ENCODE results near the gene TBC1D1.
A peak's percentile ranks its signal among the peaks of the same experiment; 100 is the strongest.

The TBC1D1 gene

DNA sequence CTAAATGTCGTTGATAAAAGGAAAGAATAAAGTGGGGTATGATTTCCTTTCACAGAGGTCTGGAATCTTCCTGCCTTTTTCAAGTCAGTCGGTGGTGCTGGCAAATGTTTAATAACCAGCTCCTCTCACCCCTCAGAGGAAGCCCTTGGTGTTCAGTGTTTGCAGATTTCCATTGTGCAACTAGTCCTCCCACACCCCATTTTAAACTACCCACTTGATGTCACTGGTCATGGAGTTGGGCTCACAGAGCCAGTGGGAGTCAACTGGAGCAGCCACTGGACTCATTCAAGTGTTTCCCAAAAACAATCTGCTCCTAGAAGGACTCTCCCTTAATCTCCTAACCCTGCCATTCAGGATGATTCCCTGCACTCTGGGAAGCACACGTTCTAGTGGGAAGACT lies 218.5 kb downstream of the TBC1D1 start:
- DNase-seq: no peak

DNA sequence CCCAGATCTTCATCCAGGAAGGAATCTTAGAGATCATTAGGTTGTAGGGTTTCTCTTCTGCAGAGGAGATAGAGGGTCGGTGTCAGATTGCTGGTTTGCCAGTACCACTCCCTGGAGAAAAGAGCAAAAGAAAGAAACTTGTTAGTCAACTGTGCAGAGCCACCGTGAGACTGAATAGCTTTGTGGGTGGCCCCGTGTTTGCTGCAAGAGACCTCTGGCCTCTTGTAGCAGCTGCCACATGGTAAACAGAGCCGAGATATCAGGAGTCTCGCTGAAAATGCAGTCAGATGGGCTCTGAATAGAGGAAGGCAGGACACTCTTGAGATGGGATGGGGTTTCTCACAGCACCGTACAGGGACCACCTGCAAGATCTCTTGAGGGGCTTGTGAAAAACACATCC lies 219.0 kb downstream of the TBC1D1 start:
- DNase-seq: no peak

DNA sequence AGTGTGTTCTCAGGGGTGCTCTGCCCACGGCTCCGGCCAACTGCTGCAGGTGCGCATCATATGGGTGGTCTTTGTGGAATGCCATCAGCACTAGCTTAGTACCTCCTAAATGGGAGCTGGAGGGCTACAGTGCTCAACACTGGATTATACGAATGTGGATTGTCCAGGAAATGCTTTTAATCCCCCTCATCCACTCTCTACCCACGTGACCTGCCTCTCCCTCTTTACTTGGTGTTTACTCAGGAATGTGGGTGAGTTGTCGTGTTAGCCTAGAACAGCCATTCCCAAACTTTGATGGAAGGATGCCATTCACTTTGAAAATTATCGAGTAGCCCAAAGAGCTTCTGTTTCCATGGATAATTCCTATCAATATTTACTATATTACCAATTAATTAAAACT lies 220.1 kb downstream of the TBC1D1 start:
- no peak for DNase-seq

DNA sequence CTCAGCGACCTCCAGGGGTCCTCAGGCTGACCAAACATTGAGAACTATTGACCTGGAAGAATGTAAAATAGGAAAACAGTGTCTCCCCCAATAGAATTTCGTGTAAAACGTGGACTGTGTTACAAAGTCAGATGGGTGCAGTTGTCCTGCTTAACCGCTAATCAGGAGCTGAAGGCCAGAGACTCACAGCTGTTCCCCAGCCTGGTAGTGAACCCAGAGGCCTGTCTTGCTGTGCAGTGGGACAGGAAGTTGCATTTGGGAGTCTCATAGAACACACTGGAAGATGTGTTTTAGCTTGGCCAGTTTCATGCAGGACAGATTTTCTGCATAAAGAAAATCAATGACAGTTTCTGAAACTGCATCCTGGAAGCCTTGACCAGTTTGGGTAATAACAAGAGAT lies 220.8 kb downstream of the TBC1D1 start:
- no peak for DNase-seq

DNA sequence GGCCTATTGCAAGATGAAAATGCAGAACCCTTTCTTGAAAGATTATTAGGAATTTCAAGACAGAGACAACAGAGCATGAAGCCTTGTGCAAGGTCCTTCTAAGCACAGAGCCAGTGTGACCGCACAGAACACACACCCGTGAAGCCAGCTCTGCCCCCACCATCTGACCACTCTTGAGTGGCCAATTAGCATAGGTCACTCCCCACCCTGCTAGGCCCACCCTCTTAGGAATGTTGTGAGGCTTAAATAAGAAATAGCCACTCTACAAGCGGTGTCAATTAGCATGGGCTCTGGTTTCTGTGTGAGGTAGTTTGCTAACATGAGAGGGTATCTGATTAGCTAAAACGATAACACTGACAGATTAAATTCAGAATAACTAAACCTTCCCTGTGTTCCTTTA lies 222.2 kb downstream of the TBC1D1 start:
- DNase-seq: no peak

DNA sequence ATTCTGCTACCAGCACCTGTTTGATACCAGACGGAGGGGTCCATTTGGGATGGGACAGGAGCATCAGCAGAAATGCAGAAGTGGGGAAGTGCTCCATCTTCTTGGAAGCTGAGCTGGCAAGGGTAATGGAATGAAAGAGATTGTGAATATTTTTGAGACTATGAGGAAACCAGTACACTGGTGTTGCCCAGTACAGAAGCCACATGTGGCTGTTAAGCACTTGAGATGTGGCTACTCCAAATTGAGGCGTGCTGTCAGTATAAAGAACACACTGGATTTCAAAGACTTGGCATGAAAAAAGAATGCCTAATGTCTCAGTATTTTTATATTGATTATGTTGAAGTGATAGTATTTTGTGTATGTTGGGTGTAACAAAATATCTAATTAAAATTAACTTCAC lies 222.7 kb downstream of the TBC1D1 start:
- DNase-seq: no peak

DNA sequence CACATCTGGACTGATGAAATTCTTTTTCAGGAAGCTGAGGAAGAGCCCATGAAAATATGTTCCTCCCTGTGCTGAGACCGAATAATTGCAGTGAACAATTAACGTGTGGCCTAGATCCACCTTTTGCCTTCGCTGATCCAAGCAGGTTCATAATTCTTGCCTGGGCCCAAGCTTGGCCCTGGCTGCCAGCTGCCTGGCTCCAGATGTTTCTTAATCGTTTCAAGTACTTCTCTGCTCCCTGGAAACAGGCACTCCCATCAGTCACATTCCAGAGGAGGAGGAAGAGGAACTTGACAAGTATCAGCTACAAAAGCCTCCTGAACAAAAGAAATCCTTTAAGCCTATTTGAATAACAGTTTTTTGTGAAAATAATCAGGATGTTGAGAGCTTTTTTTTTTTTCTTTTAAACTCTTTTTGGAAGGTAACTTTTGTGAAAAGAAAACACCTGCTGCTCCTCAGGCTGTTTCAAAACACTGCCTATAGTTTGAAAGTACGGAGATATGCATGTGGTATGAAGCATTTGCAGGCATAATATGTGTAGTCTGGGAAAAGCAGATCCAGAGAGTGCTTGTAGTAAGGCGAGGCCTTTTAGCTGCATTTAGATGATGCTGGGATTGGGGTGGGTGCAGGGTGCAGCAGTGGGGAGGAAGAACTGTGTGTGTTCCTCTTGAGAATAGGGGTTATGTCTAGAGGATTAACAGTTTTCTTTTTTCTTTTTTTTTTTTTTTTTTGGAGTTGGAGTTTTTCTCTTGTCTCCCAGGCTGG lies 223.7 kb downstream of the TBC1D1 start:
- DNase-seq: no peak

DNA sequence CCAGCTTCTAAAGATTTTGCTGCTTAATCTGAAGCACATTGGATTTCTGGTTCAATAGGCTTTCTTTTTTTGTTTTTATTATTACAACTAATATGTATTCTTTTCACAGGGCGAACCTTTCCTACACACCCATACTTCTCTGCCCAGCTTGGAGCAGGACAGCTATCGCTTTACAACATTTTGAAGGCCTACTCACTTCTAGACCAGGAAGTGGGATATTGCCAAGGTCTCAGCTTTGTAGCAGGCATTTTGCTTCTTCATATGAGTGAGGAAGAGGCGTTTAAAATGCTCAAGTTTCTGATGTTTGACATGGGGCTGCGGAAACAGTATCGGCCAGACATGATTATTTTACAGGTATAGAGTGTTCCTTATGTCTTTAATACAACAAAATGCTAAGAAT lies 224.7 kb downstream of the TBC1D1 start:
- DNase-seq: no peak

DNA sequence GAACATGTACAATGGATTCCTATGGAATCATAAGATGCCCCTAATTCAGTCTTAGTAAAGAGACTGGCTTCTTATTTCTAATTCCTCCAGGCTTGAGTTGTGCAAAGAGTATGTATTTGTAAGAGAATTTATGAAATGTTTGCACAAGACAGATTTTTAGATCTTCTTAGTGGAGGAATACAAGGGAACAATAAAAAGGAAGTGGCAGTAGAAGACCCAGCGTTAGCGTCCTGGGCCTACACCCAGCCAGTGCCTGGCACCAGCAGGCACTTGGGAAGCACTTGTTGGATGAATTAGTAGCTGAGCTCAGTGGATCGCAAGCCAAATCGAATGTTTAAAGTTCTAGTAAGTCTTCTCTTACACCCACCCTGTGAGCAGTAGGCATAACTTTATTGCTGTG lies 226.7 kb downstream of the TBC1D1 start:
- DNase-seq: no peak

DNA sequence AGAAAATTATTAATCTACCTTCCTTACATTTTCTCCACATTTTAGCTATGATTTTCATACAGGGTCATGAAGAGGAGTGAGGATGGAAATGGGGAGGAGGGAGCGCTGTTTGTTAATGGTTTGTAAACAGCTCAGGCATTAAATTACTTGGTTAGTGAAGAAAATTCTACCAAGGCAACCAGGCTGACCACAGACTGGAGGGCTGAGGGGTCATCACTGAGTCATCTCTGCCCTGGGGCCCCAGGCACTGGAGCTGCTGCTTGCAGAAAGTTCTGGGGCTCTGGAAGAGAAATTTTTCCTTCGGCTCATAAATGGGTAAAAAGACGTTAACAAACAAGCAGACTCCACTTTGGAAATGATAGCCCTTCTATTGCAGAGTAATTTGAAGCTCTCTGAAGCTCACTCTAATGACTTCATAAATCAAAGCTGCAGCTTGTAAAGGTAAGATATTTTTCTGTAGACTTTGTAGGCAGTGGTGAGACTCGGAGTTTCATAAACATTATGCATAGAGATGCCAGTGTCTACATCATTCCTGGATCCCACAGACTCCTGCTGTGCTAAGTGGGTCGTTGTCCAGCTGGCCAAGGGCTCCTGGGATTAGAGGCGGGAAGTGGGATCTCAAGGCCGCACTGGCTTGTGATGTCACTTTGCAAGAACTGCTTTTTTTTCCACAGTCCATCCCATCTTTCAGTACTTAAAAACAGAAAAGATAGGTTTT lies 228.9 kb downstream of the TBC1D1 start:
- no peak for DNase-seq

DNA sequence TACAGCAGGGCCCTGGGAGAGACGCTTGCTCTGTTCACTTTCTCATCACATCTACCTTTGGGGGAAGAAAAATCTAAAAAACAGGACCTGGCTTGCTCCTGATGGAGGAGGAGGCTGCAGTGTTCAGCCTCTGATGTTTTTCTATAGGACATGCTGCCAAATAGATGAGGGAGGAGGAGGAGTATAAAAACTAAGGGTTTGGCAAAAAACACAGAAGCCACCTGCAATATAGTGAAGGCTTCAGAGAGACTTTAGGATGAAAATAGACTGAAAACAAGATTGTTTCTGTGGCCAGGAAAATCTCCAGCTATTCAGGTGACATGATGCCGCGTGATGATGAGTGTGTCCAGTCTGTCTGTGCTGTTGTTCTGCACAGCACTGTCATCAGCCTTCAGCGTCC lies 229.9 kb downstream of the TBC1D1 start:
- DNase-seq: no peak

DNA sequence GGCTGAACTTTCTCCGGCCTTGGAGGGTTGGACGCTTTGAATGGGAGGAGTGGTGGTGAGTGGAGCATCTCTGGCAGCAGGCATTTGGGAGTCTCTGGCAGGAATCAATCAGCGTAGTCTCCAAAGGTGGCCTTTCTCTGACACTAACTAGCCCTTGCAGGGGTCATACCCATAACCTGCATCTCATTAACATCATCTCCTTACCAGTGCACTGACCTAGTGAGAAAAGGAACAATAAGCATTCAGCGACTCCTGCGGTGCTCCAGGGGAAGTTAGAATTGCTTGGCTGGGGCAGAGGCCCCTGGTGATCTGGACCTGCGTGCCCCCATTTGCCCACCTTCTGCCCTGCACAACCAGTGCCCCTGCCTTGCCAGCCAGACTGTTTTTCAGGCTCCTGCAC lies 231.2 kb downstream of the TBC1D1 start:
- DNase-seq: no peak

DNA sequence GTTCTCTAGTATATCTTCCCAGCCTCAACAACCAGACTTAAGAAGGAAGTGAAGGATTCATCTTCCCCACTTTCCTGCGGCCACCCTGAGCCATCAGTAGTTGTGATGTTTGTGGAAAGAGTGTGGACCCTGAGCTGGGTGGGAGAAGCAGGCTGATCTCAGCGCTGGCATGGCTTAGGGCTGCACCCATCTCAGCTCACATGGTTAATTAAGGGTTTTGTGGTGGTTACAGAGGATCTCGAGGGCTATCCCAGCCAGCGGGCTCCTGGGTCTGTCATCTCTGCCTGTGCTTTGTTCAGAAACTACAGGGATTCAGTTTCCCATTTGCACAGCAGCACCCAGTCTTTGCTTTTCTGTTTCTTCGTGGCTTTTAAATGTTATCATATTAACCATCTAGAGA lies 232.7 kb downstream of the TBC1D1 start:
- no peak for DNase-seq

DNA sequence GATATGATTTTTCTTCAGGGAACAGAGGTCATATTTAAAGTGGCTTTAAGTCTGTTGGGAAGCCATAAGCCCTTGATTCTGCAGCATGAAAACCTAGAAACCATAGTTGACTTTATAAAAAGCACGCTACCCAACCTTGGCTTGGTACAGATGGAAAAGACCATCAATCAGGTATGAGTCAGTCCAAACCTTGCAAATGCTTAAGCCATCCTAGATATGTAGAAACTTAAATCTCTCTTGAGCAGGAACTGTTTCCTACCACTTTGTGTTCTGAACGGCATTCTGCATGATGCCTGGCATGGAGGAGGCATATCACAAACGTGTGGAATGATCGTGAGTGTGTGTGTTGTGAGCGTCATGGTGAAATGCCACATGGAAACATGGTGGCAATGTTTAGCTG lies 234.1 kb downstream of the TBC1D1 start:
- no peak for DNase-seq

DNA sequence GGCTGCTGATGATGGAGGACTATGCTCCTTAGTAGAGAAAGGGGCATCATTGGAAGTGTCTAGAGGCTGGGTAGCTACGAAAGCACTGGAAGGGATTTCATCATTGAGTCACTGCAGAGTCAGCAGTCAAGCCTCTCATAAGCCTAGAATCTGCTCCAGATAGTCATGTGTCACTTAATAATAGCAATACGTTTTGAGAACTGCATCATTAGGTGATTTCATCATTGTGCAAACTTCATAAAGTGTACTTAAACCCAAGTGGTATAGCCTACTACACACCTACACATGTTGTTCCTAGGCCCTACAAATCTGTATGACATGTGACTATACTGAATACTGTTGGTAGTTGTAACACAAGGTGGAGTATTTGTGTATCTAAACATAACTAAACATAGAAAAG lies 234.9 kb downstream of the TBC1D1 start:
- DNase-seq: no peak

DNA sequence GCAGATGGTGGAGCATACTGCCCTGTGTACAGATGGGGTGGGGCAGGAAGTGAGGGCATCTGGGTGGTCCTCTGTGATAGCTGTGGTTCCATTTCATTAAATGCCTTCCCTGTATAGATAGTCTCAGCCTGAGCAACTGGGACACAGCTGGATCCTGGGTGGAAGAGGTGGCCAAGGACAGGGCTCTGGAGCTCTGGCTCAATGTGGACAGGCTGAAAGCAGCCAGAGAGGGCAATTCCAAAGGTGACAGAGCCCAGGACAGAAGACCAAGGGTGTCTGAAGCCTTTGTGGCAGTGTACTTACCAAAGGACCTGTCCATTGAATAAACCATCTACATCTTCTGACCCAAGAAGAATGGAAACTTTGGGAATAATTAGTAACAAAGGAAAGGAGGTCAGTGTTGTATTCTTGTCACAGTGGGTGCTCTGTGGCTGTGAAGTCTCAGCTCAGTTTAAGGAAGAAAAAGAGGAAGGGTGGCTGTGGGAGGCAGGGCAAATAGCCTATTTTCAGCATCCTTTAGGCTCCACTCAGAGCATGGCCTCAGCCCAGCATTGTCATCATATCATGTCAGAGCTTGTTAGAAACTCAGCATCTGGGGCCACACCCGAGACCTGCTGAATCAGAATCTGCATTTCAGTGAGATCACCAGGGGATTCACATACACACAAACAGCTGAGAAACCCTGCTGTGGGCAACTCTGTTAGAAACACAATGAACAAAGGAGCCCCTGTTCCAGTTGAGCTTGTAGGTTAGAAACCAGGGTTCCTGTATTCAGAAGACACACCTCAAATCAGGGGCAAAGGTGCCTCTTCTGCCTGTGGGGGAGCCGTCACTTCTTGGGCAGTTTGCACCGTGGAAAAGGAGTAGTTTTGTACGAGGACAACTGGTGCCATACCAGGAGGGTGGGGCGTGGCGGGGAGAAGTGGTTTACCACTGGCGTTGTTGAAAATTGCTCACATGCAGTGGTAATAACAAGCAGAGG lies 237.9 kb downstream of the TBC1D1 start:
- DNase-seq: no peak

DNA sequence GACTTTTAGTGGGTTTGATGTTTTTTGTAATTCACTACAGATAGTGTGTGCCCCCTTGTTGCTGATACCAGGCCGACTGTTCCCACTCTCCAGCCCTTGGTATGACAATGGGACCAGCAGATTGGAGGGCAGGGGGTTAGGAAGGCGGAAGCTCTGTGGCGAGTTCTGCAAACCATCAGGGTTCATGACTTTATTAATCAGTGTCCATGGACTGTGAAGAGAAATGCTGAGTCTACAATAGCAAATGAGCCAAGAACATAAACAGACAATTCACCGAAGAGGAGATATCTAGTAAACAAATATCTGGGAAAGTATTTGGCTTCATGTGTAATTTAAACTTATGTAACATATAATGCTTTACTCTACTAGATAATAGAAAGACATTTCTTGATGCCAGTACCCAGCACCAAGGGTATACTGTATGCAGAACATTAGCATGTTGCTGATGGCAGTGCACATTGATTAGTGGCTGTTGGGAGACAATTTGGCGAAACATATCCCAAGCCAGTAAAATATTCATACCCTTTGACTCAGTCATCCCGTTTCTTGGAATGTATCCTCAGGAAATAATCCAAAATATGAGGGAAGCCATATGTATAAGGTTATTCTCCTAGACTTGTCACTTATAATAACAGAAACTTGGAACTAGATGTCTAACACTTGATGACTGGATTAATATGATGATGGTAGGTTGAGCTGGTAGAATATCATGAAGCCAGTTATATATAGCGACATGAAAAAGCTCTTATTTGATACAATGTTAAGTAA lies 238.8 kb downstream of the TBC1D1 start:
- no peak for DNase-seq

DNA sequence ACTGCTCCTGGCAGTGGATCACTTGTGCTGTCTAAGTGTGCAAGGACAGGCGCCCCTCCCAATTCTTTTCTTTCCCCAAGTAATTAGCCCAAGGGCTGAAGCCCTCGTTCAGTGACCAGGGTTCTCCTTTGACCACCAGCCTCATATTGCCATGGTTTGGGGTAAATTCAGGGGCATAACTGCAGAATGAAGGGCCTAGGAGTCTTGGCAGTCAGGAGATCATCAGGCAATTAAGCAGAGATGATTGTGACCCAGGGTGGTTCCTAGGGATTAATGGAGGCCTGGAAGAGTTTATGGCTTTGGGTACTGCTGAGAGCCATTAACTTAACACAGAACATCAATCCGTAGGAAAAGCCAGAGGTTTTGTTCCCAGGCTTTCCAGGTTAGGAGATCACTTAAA lies 240.0 kb downstream of the TBC1D1 start:
- DNase-seq: no peak

DNA sequence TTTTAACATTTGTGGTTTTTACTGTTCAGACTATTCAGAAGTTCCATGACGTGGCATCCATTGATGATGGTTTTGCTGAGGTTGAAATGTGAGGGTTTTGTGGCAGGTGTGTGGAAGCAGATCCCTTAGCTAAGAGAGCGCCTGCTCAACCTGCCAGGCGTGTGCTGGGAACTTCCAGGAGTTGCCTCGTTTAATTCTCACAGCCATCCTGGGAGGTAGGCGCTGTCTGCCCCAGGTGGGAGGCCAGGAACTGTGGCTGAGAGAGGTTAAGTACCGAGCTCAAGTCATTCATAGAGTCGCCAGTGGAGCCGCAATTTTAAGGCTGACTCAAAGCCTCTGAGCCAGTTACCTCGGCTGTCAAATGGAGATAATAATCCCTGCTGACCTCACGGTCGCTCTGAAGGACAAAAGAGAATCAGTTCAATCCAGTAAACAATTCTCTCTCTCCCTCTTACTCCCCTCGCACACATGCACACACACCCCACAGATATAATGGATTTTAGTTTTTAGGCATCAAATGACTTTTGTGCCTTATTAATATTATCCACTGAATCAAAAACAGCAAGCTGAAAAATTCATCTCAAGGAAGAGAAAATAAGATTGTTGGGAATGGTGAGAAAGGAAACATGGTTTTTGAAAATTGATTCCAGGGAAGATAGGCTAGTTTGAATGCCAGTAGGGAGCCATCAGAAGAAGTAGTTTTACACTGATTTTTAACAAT lies 240.6 kb downstream of the TBC1D1 start:
- no peak for DNase-seq

DNA sequence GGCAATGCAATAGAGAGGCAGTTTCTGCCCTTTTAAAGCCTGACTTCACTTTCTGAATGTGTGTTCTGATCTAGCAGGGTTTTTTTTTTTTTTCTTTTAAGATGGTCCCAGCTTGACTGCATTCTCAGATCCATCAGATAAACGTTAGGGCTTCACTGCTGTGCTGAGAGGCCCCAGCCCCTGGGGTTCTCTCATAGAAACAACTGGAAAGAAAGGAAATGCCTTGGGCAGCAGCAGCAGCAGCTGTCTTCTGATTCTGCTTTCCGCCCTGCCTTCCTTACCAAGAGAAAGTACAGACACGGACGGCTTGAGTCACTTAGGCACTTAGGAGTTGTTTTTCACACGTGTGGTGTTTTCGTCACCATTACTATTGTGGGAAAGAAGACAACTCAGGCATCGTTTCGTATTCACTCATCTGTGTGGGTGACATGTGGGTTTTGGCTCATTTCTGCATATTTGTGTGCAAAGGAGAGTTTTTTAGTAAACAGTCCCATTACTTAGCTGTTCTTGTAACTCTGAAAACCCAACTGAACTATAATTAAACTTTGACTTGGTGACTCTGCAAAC lies 241.3 kb downstream of the TBC1D1 start:
- peak; percentile 67 for DNase-seq

DNA sequence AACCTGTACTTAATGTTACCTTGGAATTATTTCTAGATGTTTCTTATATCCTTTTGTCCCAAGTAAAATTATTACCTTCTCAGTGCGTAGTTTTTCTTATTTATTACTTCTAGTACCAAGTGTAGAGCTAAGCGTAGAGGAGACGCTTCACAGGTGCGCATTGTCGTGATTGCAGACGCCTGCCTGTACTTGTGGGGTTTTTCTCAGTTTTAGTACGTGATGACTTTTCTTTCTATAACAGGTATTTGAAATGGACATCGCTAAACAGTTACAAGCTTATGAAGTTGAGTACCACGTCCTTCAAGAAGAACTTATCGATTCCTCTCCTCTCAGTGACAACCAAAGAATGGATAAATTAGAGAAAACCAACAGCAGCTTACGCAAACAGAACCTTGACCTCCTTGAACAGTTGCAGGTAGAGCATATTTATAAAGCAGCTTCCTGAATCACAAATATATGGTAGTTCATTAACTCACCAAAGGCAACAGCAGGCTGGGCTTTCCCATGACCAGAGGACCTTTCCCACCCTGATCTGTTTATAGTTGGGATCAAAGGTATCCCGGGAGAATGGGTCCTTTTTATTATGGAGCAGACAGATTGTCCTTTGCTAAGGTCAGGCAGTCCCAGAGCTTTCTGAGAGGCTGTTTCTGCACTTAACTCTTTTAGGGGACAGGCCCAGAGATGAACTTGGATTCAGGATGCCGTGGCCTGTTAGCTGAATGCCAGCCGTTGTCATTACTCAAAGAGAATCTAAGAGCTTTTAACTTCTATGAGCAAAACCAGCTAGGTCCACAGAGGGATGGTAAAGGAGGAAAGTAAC lies 242.2 kb downstream of the TBC1D1 start:
- no peak for DNase-seq
